SU-DHL-6 (cell line): Measurements from ENCODE around the gene CEP170B.
"Not testable (repeated sequence)": the region's sequence is repeated elsewhere in the genome, so short reads cannot be mapped to it uniquely, and the experiment has no call there.

Experiments
- CTCF ChIP-seq: fragments of 200-600 bp; sonication (generic); IDR thresholded peaks from one replicate; pipeline ENCODE4 v1.5.1; 2017; ENCODE audit warnings: antibody characterized with exemption, mild to moderate bottlenecking, low read length, moderate library complexity; ENCODE audit not compliant: insufficient read depth, poor library complexity, severe bottlenecking
- EZH2phosphoT487 ChIP-seq: fragments of 200-600 bp; sonication (generic), shearing (Covaris generic); conservative IDR thresholded peaks from 2 replicates; pipeline ENCODE4 v1.6.1; 2018; ENCODE audit warnings: mild to moderate bottlenecking, antibody characterized with exemption, low read length, moderate library complexity, mixed read lengths

- TF ChIP-seq CTCF, EZH2phosphoT487: not testable (repeated sequence)
Observed at GRCh38 chr14:104836171-104836935, 28.7 kb upstream of the CEP170B start.
